GM18867 (cell line): Measurements from ENCODE around the gene B4GALT4.

Experiments used
- ATAC-seq: cut with Tn5 transposase; IDR thresholded peaks from one replicate; pipeline ENCODE4 v1.9.1; 2021; ENCODE audit warnings: mild to moderate bottlenecking, moderate library complexity; ENCODE audit not compliant: unreplicated experiment

The B4GALT4 gene

DNA sequence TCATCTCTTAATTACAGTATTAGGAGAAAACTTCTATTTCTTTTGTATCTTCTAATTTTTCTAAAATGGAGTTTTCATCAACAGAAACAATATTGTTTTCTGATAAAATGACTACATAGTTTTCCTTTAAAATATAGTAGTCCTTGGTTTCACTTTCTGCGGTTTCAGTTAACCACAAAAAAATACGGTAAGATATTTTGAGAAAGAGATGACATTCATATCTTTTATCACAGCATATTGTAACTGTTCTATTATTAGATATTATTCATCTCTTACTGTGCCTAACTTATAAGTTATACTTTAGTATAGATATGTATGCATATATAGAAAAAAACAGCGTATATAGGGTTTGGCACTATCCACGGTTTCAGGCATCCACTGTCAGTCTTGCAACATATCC lies 2.3 kb downstream of the B4GALT4 start:
- ATAC-seq, result no peak

GRCh38 chr3:119237299-119237698 lies 3.4 kb downstream of the B4GALT4 start:
- no peak for ATAC-seq

DNA sequence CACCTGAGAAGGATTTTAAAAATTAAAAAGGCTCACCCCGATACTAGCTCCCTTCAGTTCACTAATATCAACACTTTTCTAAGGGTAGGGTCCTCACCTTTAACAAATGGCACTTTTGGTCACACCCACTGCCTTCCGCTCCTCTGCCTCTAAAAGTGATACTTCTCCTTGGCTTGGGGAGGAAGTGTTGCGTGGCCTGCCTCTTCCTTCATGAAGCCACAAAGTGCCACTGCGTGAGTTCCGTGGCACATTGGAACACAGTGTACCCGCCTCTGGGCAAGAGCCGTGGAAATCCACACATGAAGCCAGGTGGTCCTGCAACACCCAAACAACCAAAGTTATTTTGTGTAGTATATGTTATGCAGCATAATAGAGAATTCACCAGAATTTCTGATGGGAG lies 3.9 kb downstream of the B4GALT4 start:
- no peak for ATAC-seq

GRCh38 chr3:119235151-119235550 lies 5.5 kb downstream of the B4GALT4 start:
- no peak for ATAC-seq

GRCh38 chr3:119234610-119235009 lies 6.1 kb downstream of the B4GALT4 start:
- ATAC-seq, result no peak

DNA sequence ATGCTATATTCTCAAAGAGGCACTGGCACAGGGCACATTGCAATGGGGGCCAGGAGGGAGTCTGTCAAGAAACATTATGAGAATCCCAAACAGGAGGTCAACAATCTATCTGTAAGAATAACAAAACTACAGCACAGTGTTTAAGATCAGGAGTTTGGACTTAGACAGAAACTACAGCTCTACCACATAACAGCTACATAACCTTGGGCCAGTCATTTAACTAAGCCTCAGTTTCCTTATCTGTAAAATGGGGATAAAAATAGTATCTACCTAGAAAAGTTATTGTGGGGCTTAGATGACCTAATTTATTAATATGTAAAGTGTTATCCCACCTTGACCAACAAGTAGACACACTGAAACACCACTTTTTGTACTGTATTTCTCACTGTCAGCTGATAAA lies 9.9 kb downstream of the B4GALT4 start:
- no peak for ATAC-seq

- ATAC-seq, result no peak
Observed at GRCh38 chr3:119230071-119230470, 10.6 kb downstream of the B4GALT4 start.

DNA sequence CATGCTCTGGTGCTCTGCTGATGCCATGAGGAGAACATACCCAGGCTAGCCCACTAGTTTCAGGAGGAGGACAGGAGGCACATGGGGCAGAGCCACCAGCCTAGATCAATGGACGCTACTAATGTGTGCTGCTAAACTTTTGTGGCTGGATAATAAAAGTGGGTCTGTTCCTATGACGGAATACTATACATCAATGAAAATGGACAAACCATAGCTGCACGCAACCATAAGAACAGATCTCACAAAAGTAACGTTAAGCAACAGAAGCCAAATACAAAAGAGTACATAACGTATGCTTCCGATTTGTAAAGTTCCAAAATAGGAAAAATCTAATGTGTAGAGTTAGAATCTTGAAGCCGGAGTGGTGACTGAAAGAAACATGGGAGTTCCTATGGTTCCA lies 11.5 kb downstream of the B4GALT4 start:
- no peak for ATAC-seq

- no peak for ATAC-seq
Observed at GRCh38 chr3:119228373-119229145, 12.1 kb downstream of the B4GALT4 start.

- ATAC-seq, result no peak
Observed at GRCh38 chr3:119227070-119227850, 13.4 kb downstream of the B4GALT4 start.

DNA sequence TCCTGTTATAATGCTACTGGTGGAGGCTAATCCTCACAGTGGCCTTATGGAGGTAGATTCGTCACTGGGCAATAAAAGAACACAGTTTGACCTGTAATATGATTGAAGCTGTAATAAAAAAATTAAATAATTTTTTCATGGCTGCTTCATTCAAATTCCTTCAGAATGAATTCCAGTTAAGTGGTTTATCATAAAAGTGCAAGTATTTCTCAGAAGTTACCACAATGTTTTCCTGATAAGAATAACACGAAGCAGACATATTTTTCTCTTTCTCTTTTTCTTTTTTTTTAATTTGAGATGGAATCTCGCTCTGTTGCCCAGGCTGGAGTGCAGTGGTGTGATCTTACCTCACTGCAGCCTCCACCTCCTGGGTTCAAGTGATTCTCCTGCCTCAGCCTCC lies 15.6 kb downstream of the B4GALT4 start:
- no peak for ATAC-seq

DNA sequence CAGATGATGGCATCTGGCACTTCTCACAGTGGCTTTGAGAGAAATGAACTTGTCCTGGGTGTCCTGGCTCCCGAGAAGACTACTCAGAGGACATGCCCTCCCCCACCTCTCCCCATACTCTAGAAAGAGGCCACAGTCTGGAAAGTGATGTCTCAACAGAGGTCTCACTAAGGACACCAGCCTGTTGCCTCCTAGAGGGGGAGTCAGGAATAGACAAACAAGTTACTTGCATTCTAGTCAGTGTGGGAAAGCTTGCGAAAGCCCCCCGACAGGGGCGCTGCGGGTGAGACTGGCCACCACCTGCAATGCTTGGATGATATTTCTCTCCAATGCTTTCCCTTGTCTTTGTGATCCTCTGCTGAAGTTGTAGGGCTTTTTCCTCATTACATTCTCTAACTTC lies 17.2 kb downstream of the B4GALT4 start:
- ATAC-seq, result no peak

GRCh38 chr3:119222391-119222790 lies 18.3 kb downstream of the B4GALT4 start:
- no peak for ATAC-seq

GRCh38 chr3:119221779-119222320 lies 18.8 kb downstream of the B4GALT4 start:
- ATAC-seq, result no peak

DNA sequence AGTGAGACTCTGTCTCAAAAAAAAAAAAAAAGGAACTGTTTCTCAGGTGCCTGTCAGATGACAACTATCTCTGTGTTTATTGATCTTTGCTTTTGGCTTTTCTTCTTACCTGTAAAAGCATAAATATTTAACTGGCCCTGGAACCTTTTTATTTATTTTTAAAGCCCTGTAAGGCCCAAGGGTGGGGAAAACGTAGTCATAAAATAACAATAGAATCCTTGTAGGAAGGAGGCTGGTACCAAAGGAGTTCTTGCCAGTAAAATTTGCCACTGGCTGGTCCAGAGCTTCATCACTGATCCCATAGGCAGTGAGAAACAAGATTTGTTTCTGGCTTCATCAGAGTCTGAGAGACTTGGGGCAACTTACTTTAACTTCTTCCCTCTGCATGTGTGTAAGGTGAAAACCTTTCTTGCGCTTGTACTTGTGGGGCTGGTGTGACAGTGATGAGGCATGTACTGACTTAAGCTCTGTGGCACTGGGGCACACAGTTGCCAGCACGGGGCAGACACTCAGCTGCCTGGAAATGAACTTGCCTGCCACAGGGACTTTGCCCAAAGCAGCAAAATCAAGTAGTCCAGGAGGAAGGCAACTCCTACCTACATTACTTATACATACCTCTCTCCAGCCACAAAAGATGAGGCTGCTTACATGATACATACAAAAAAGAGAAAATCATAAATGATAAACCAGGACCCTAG lies 19.6 kb downstream of the B4GALT4 start:
- ATAC-seq, result no peak

- no peak for ATAC-seq
Observed at GRCh38 chr3:119220198-119220597, 20.5 kb downstream of the B4GALT4 start.

- ATAC-seq, result peak; percentile 99
Observed at GRCh38 chr3:119219069-119219468, 21.6 kb downstream of the B4GALT4 start.

GRCh38 chr3:119211803-119212202 lies 28.9 kb downstream of the B4GALT4 start:
- no peak for ATAC-seq

DNA sequence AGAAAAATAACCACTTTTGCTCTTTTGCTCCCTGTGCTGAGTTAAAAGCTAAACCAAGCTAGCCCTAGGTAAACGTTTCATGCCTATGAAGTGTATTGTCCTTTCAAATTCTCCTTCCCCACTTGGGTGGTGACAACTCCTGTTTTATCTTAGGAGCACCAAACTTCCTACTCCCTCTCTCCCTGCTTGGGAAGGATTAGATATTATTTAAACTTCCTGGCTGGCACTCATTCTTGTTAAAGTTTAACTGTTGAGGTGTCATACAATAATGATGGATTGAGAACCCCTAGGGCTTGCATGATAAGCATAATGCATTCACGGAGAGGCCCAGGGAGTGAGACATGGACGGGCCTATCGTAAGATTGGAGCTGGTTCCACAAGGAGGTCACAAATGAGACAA lies 29.5 kb downstream of the B4GALT4 start:
- no peak for ATAC-seq

DNA sequence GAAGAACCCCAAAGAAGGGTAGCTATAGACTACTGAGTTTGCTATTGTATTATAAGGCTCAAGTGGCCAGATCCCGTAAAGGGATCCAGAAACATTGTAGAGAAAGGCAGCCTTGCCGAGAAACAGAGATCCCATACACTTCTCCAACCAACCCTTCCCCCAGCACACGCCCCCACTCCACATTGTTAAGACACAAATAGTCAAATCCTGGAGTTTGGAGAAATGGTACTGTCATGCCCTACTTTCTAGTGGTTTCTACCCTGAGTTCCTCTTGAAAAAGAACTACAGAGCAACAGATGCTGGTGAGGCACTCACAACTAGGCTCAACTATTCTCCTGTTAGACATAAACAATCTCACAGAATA lies 33.2 kb downstream of the B4GALT4 start:
- no peak for ATAC-seq
